D721Med (cell line): ENCODE results near the gene TAF1C.
"Not testable (repeated sequence)": the region's sequence is repeated elsewhere in the genome, so short reads cannot be mapped to it uniquely, and the experiment has no call there.

ENCODE experiments used
- DNase-seq: peaks from one replicate; pipeline ENCODE4 v3.0.0; 2011; ENCODE audit warnings: low spot score; ENCODE audit not compliant: insufficient read length
- FAIRE-seq: peaks from 2 replicates; lab custom pipeline; 2011; peaks lifted over from hg19 to GRCh38; lab: Jason Lieb, UNC
- CTCF ChIP-seq: IDR thresholded peaks from 2 replicates; pipeline ENCODE4 v1.5.1; 2012; ENCODE audit warnings: mild to moderate bottlenecking, control low read depth; ENCODE audit not compliant: insufficient read depth; ENCODE audit errors: missing control alignments

The TAF1C gene

GRCh38 chr16:84220851-84221250 is 34.0 kb upstream of the TAF1C start:
- DNase-seq (no peak), FAIRE-seq (no peak)
- no peak for TF ChIP-seq CTCF

- no peak for TF ChIP-seq CTCF
- no peak for FAIRE-seq
- no peak for DNase-seq
Measured at GRCh38 chr16:84218956-84219355, 32.1 kb upstream of the TAF1C start.

- FAIRE-seq = no peak
- DNase-seq = no peak
- TF ChIP-seq CTCF = no peak
Measured at GRCh38 chr16:84218176-84218823, 31.4 kb upstream of the TAF1C start.

- DNase-seq, FAIRE-seq: not testable (repeated sequence)
Measured at GRCh38 chr16:84216144-84216543, 29.3 kb upstream of the TAF1C start.

GRCh38 chr16:84215531-84215930 is 28.7 kb upstream of the TAF1C start:
- FAIRE-seq = no peak
- no peak for TF ChIP-seq CTCF
- DNase-seq = no peak

- DNase-seq (no peak), FAIRE-seq (no peak)
- no peak for TF ChIP-seq CTCF
Measured at GRCh38 chr16:84214451-84215066, 27.7 kb upstream of the TAF1C start.

- no peak for TF ChIP-seq CTCF
- DNase-seq = no peak
- FAIRE-seq = no peak
Measured at GRCh38 chr16:84212631-84213030, 25.8 kb upstream of the TAF1C start.
